Spleen (tissue), 7 donors: Measurements from ENCODE around the gene PBX1.

Source experiments
- CTCF ChIP-seq, 11 experiments: fragments of 200-600 bp in 7 of 11; fragments of 450-650 bp in 4 of 11; sonication (generic) in 4 of 11; IDR thresholded peaks in 8 of 11; conservative IDR thresholded peaks in 3 of 11; 1 replicate in 7 of 11; 2 replicates in 4 of 11; pipeline versions ENCODE4 v1.4.0 to v1.8.0; 2016 to 2021; ENCODE audit warnings: antibody characterized with exemption in 11 of 11, inconsistent platforms in 4 of 11, mild to moderate bottlenecking in 1 of 11
- POLR2A ChIP-seq, 3 donors: fragments of 450-650 bp; IDR thresholded peaks; one replicate each; pipeline ENCODE4 v1.5.1; 2017; ENCODE audit warnings: antibody characterized with exemption in 3 of 3, mild to moderate bottlenecking in 1 of 3
- POLR2AphosphoS5 ChIP-seq, 3 donors: sonication (generic); formaldehyde crosslinking; IDR thresholded peaks; one replicate each; pipeline ENCODE4 v1.5.1; 2017; ENCODE audit warnings: antibody characterized with exemption in 3 of 3
- donor health status: DM: no; HTN: no; CAD: no; lungs with moderate emphysema.
- donor health status: DM: no; HTN: no; CAD: no.
- donor health status: DM: no; HTN: no; CAD: no.

GRCh38 chr1:164774819-164775654 is 216.1 kb downstream of the PBX1 start:
- no peak for TF ChIP-seq CTCF (IDR thresholded peaks at IDR 0.05 in 8 of 11, conservative IDR thresholded peaks at IDR 0.05 in 3 of 11)
- TF ChIP-seq POLR2A (IDR thresholded peaks at IDR 0.05), result no peak
- no peak for TF ChIP-seq POLR2AphosphoS5 (IDR thresholded peaks at IDR 0.05)
